ENCODE measurements around the gene NMUR2. TPM values are rescaled to one million over a fixed set of nuclear protein-coding genes. Genes with fewer than 3 reads are reported as not detected.

NMUR2 gene
- total RNA-seq, 1 experiment from 2014 or later = not detected

DNA sequence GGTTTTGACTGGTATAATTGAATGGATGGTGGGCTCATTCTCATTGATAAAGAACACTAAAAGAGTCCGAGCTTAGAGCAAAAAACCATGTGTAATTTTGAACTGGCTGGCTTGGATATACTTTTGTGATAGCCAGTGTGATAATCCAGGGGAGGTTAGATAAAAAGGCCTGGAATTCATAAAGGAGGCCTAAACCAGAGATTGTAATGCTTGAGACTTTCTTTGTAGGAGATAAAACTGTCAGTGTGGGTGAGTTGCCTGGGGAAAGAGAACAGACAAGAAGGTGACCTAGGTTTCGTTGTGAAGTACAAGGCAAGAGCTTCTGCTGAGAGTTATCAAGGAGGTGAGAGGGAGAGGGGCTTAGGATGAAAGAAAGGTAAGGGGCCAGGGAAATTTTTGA, 17.0 kb upstream of the NMUR2 start:
- no peak overlapping the region for H2AFZ ChIP-seq (ENCODE audit: low read depth, low read length, poor library complexity, severe bottlenecking)
- no peak overlapping the region for H3K4me3 ChIP-seq (replicated peaks in 1 of 2; ENCODE audit: low read depth in 1 of 2, low read length in 2 of 2)
- POLR2A ChIA-PET = no interaction called here
- TF ChIP-seq, protein P1, sequence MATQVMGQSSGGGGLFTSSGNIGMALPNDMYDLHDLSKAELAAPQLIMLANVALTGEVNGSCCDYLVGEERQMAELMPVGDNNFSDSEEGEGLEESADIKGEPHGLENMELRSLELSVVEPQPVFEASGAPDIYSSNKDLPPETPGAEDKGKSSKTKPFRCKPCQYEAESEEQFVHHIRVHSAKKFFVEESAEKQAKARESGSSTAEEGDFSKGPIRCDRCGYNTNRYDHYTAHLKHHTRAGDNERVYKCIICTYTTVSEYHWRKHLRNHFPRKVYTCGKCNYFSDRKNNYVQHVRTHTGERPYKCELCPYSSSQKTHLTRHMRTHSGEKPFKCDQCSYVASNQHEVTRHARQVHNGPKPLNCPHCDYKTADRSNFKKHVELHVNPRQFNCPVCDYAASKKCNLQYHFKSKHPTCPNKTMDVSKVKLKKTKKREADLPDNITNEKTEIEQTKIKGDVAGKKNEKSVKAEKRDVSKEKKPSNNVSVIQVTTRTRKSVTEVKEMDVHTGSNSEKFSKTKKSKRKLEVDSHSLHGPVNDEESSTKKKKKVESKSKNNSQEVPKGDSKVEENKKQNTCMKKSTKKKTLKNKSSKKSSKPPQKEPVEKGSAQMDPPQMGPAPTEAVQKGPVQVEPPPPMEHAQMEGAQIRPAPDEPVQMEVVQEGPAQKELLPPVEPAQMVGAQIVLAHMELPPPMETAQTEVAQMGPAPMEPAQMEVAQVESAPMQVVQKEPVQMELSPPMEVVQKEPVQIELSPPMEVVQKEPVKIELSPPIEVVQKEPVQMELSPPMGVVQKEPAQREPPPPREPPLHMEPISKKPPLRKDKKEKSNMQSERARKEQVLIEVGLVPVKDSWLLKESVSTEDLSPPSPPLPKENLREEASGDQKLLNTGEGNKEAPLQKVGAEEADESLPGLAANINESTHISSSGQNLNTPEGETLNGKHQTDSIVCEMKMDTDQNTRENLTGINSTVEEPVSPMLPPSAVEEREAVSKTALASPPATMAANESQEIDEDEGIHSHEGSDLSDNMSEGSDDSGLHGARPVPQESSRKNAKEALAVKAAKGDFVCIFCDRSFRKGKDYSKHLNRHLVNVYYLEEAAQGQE (IDR thresholded peaks at IDR 0.05; ENCODE audit: low read depth) = no peak
- TF ChIP-seq, protein P2, sequence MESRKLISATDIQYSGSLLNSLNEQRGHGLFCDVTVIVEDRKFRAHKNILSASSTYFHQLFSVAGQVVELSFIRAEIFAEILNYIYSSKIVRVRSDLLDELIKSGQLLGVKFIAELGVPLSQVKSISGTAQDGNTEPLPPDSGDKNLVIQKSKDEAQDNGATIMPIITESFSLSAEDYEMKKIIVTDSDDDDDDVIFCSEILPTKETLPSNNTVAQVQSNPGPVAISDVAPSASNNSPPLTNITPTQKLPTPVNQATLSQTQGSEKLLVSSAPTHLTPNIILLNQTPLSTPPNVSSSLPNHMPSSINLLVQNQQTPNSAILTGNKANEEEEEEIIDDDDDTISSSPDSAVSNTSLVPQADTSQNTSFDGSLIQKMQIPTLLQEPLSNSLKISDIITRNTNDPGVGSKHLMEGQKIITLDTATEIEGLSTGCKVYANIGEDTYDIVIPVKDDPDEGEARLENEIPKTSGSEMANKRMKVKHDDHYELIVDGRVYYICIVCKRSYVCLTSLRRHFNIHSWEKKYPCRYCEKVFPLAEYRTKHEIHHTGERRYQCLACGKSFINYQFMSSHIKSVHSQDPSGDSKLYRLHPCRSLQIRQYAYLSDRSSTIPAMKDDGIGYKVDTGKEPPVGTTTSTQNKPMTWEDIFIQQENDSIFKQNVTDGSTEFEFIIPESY (IDR thresholded peaks at IDR 0.05; ENCODE audit: extremely low read depth, insufficient replicate concordance, low read length) = no peak
- TF ChIP-seq POLR2AphosphoS5 (IDR thresholded peaks at IDR 0.05; ENCODE audit: low read depth, low read length) (no peak), JUND (IDR thresholded peaks at IDR 0.05) (no peak), SRF (IDR thresholded peaks at IDR 0.05; ENCODE audit: low read depth) (no peak), ZNF274 (IDR thresholded peaks at IDR 0.05; ENCODE audit: low read depth, low read length) (no peak), ZFX (IDR thresholded peaks at IDR 0.05) (no peak), EZH2phosphoT487 (IDR thresholded peaks at IDR 0.05; ENCODE audit: borderline replicate concordance) (no peak), RAD21 (IDR thresholded peaks at IDR 0.05; ENCODE audit: low read depth) (no peak), FOSL1 (IDR thresholded peaks at IDR 0.05; ENCODE audit: low read depth) (no peak), TCF7L2 (IDR thresholded peaks at IDR 0.05; ENCODE audit: borderline replicate concordance, extremely low read depth, insufficient read depth, insufficient read length) (no peak), POLR2A (IDR thresholded peaks at IDR 0.05; ENCODE audit: borderline replicate concordance, extremely low read depth, insufficient read depth, insufficient read length) (no peak), ELF1 (IDR thresholded peaks at IDR 0.05; ENCODE audit: borderline replicate concordance, low read depth) (no peak), EZH2 (IDR thresholded peaks at IDR 0.05) (no peak), SP1 (IDR thresholded peaks at IDR 0.05; ENCODE audit: low read depth) (no peak)
- TF ChIP-seq, protein P3, sequence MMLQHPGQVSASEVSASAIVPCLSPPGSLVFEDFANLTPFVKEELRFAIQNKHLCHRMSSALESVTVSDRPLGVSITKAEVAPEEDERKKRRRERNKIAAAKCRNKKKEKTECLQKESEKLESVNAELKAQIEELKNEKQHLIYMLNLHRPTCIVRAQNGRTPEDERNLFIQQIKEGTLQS (IDR thresholded peaks at IDR 0.05) = no peak
- TF ChIP-seq, protein P4, sequence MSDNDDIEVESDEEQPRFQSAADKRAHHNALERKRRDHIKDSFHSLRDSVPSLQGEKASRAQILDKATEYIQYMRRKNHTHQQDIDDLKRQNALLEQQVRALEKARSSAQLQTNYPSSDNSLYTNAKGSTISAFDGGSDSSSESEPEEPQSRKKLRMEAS (IDR thresholded peaks at IDR 0.05) = no peak
- TF ChIP-seq, protein P5, sequence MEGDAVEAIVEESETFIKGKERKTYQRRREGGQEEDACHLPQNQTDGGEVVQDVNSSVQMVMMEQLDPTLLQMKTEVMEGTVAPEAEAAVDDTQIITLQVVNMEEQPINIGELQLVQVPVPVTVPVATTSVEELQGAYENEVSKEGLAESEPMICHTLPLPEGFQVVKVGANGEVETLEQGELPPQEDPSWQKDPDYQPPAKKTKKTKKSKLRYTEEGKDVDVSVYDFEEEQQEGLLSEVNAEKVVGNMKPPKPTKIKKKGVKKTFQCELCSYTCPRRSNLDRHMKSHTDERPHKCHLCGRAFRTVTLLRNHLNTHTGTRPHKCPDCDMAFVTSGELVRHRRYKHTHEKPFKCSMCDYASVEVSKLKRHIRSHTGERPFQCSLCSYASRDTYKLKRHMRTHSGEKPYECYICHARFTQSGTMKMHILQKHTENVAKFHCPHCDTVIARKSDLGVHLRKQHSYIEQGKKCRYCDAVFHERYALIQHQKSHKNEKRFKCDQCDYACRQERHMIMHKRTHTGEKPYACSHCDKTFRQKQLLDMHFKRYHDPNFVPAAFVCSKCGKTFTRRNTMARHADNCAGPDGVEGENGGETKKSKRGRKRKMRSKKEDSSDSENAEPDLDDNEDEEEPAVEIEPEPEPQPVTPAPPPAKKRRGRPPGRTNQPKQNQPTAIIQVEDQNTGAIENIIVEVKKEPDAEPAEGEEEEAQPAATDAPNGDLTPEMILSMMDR (IDR thresholded peaks at IDR 0.05 in 2 of 3, conservative IDR thresholded peaks at IDR 0.05 in 1 of 3; ENCODE audit: borderline replicate concordance in 1 of 3, insufficient read depth in 1 of 3, low read depth in 2 of 3, low read length in 2 of 3) = no peak
- no peak overlapping the region for H3K27ac ChIP-seq (ENCODE audit: low read depth, low read length)
- H3K36me3 ChIP-seq (ENCODE audit: control insufficient read depth in 1 of 2, insufficient read depth in 2 of 2, low read length in 2 of 2) = no peaks in the 10 kb centered on the region
- no peaks in the 10 kb centered on the region for H4K20me1 ChIP-seq (ENCODE audit: insufficient read depth)
- H3K9me2 ChIP-seq (ENCODE audit: insufficient read depth) = no peaks in the 10 kb centered on the region
- no peaks in the 10 kb centered on the region; the same call in 1 of the 2 replicates for H3K27me3 ChIP-seq (ENCODE audit: insufficient read depth, low read length)
- H3K79me2 ChIP-seq (ENCODE audit: insufficient read depth, low read length) = no peaks in the 10 kb centered on the region
- H3K4me2 ChIP-seq (ENCODE audit: low read length) = no peak overlapping the region
- DNase-seq (ENCODE audit: low read depth, low spot score) (no peak), ATAC-seq (no peak)
- RAD21 ChIA-PET (ENCODE audit: low non-redundant PET in 1 of 2, low total read pairs in 2 of 2, uncharacterized antibody in 2 of 2, unreplicated experiment in 2 of 2) = no interaction called here
- no peaks in the 10 kb centered on the region for H3K4me1 ChIP-seq (ENCODE audit: control insufficient read depth in 1 of 2, insufficient read depth in 2 of 2, low read length in 2 of 2)
- no peaks in the 10 kb centered on the region for H3K9me3 ChIP-seq (ENCODE audit: control insufficient read depth in 1 of 2, insufficient read depth in 1 of 2, low read depth in 1 of 2, low read length in 2 of 2)
- intact Hi-C loops (cut with micrococcal nuclease) = no loop called here
- no TSS peak for BruUV-seq (replicated peaks)
- CTCF ChIA-PET = no interaction called here
- no peak overlapping the region for H3K9ac ChIP-seq (ENCODE audit: low read length)
